H1 (cell line): ENCODE results near the gene CTIF.

Experiments
- CTCF ChIP-seq, 3 experiments: IDR thresholded peaks; 1 replicate in 2 of 3; 2 replicates in 1 of 3; pipeline versions ENCODE4 v1.5.1 to v1.6.1; 2011; ENCODE audit warnings: low read length in 3 of 3, mild to moderate bottlenecking in 3 of 3, inconsistent platforms in 2 of 3, low read depth in 1 of 3, moderate library complexity in 1 of 3; ENCODE audit not compliant: insufficient read depth in 1 of 3; ENCODE audit errors: control extremely low read depth in 1 of 3
- EZH2 ChIP-seq: fragments of 200-600 bp; sonication (generic); IDR thresholded peaks from 2 replicates; pipeline ENCODE4 v1.7.1; 2012; ENCODE audit warnings: low read depth, mild to moderate bottlenecking, moderate library complexity, low read length, inconsistent platforms; ENCODE audit not compliant: severe bottlenecking
- MAX ChIP-seq: IDR thresholded peaks from 2 replicates; pipeline ENCODE4 v1.6.1; 2012; ENCODE audit warnings: inconsistent platforms
- POLR2A ChIP-seq, 2 experiments: IDR thresholded peaks; 1 replicate in 1 of 2; 2 replicates in 1 of 2; pipeline ENCODE4 v1.6.1; 2011; ENCODE audit warnings: low read depth in 2 of 2, low read length in 2 of 2, mild to moderate bottlenecking in 2 of 2; ENCODE audit errors: control extremely low read depth in 1 of 2

GRCh38 chr18:48543228-48543627 is 4.4 kb downstream of the CTIF start:
- TF ChIP-seq CTCF (IDR thresholded peaks at IDR 0.05; ENCODE audit: control extremely low read depth in 1 of 3, insufficient read depth in 1 of 3, low read depth in 1 of 3, low read length in 3 of 3) (no peak), MAX (peak; percentile 39; the same call in 1 of the 2 replicates), POLR2A (IDR thresholded peaks at IDR 0.05; ENCODE audit: control extremely low read depth in 1 of 2, low read depth in 2 of 2, low read length in 2 of 2) (no peak; a peak in 1 of 3 replicates), EZH2 (no peak)
